ENCODE results near the gene XRCC1.

DNA sequence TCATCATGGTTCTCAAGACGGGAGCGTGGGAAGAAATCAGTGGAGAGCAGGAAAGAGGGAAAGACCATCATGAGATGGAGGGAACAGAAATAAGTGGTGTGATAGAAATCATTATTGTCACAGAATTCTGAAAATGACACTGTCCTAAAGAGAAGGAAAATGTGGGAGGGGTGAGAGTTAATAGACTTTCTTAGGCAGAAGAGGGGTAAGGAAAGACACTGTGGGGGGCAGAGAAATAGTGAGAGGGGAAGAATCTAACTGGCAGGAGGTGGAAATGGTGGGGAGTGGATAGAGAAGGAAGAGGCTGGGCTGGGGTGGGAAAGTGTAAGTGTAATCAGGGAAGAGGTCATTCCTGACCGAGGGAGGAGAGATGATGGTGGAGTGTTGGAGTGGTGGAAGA is 3.5 kb upstream of the XRCC1 start:
- TF ChIP-seq EP300 (conservative IDR thresholded peaks at IDR 0.05; ENCODE audit: poor library complexity, severe bottlenecking) = no peak
- TF ChIP-seq, protein P1, sequence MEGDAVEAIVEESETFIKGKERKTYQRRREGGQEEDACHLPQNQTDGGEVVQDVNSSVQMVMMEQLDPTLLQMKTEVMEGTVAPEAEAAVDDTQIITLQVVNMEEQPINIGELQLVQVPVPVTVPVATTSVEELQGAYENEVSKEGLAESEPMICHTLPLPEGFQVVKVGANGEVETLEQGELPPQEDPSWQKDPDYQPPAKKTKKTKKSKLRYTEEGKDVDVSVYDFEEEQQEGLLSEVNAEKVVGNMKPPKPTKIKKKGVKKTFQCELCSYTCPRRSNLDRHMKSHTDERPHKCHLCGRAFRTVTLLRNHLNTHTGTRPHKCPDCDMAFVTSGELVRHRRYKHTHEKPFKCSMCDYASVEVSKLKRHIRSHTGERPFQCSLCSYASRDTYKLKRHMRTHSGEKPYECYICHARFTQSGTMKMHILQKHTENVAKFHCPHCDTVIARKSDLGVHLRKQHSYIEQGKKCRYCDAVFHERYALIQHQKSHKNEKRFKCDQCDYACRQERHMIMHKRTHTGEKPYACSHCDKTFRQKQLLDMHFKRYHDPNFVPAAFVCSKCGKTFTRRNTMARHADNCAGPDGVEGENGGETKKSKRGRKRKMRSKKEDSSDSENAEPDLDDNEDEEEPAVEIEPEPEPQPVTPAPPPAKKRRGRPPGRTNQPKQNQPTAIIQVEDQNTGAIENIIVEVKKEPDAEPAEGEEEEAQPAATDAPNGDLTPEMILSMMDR (IDR thresholded peaks at IDR 0.05; ENCODE audit: poor library complexity, severe bottlenecking) = no peak
- TF ChIP-seq EZH2 (IDR thresholded peaks at IDR 0.05; ENCODE audit: borderline replicate concordance, insufficient read depth, low read length, poor library complexity, severe bottlenecking) = no peak
- no peak for TF ChIP-seq MXI1 (conservative IDR thresholded peaks at IDR 0.05; ENCODE audit: poor library complexity, severe bottlenecking)
- no peak for TF ChIP-seq POLR2AphosphoS5 (IDR thresholded peaks at IDR 0.05)
- TF ChIP-seq TAF1 (IDR thresholded peaks at IDR 0.05; ENCODE audit: low read depth) = no peak

All from neural cell (in vitro differentiated cells).